Peyer's patch (tissue), 4 donors: ENCODE results near the gene SNX9. TPM values are rescaled to one million over a fixed set of nuclear protein-coding genes. Genes with fewer than 3 reads are reported as not detected.

ENCODE experiments used
- DNase-seq, 3 donors: peaks; one replicate each; pipeline ENCODE4 v3.0.0-alpha.2; 2017 to 2019
- H3K27ac ChIP-seq, 4 donors: fragments of 200-600 bp; sonication (generic); one replicate each; pipeline ENCODE4 v1.5.1; 2016 to 2019
- H3K27me3 ChIP-seq, 2 donors: fragments of 200-600 bp; sonication (generic); one replicate each; pipeline ENCODE4 v1.5.1; 2019
- H3K36me3 ChIP-seq, 3 donors: fragments of 200-600 bp; sonication (generic); one replicate each; pipeline ENCODE4 v1.5.1; 2016 to 2019
- H3K4me1 ChIP-seq, 4 donors: fragments of 200-600 bp; sonication (generic); one replicate each; pipeline ENCODE4 v1.5.1; 2016 to 2019
- H3K4me3 ChIP-seq, 4 donors: fragments of 200-600 bp; sonication (generic); 1 replicate in 3 of 4; 2 replicates in 1 of 4; pipeline ENCODE4 v1.5.1; 2016 to 2019; ENCODE audit warnings: mild to moderate bottlenecking in 1 of 4
- H3K9me3 ChIP-seq, 4 donors: fragments of 200-600 bp; sonication (generic); one replicate each; pipeline ENCODE4 v1.5.1; 2016 to 2019; ENCODE audit warnings: mild to moderate bottlenecking in 1 of 4
- POLR2A ChIP-seq, 2 donors: fragments of 450-650 bp; IDR thresholded peaks; one replicate each; pipeline ENCODE4 v1.5.1; 2017; ENCODE audit warnings: antibody characterized with exemption in 2 of 2, mild to moderate bottlenecking in 2 of 2, moderate library complexity in 2 of 2
- total RNA-seq, 4 donors: library from RNA; depleted of rRNA; stranded (reverse); fragments of >200 nt; gene quantifications; one replicate each; pipeline ENCODE4 v1.1.0, GENCODE V29; 2016
- TF ChIP-seq, protein P1 (sequence below), 6 experiments: fragments of 450-650 bp in 4 of 6; fragments of 200-600 bp in 2 of 6; sonication (generic) in 1 of 6; IDR thresholded peaks; one replicate each; pipeline ENCODE4 v1.5.1; 2017 to 2019; ENCODE audit warnings: antibody characterized with exemption in 6 of 6, mild to moderate bottlenecking in 3 of 6, moderate library complexity in 1 of 6

Gene SNX9
- total RNA-seq, 4 donors from 2014 or later, result 49.8 to 59.1 (median 52.5) TPM

DNA sequence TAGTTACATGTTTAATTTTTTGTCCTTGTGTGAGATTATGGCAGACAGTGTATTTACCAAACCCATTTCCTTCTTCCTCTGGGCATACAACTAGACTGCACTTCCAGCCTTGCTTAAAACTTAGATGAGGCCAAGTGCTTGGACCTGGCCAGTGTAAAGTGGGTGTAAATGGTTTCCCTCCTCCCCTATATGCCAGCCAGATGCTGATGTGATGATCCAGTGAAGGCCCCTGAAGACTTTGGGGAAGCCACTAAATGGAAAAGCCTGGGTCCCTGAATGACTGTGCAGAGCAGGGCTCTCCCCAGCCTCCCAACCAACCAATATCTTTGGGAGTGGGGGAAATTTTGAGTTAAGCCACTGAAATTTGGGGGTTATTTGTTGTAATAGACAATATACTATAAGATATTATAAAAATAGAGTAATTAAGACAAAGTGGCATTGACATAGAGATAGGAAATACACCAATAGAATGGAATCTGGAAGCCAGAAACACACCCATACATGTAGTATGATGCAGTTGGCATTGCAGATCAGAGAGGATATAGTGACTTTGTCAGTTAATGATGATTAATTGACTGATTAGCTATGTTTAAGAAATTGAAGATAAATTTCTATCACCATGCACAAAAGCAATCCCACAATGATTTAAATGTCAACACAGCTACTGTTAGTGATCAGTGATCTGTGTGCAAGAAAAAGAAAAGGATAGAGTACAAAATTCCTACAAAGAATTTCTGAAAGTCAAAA is 10.4 kb upstream of the SNX9 start:
- peak overlapping the region in 1 of 4 donors; percentile 50 for H3K27ac ChIP-seq
- H3K9me3 ChIP-seq, result no peaks in the 10 kb centered on the region
- peaks cover 0 to 8% (median 4%) of the 10 kb centered on the region in 4 donors for H3K4me1 ChIP-seq
- DNase-seq, result no peak
- no peaks in the 10 kb centered on the region for H3K27me3 ChIP-seq
- H3K4me3 ChIP-seq, result no peak overlapping the region
- no peak for TF ChIP-seq POLR2A (IDR thresholded peaks at IDR 0.05)
- TF ChIP-seq, protein P1, sequence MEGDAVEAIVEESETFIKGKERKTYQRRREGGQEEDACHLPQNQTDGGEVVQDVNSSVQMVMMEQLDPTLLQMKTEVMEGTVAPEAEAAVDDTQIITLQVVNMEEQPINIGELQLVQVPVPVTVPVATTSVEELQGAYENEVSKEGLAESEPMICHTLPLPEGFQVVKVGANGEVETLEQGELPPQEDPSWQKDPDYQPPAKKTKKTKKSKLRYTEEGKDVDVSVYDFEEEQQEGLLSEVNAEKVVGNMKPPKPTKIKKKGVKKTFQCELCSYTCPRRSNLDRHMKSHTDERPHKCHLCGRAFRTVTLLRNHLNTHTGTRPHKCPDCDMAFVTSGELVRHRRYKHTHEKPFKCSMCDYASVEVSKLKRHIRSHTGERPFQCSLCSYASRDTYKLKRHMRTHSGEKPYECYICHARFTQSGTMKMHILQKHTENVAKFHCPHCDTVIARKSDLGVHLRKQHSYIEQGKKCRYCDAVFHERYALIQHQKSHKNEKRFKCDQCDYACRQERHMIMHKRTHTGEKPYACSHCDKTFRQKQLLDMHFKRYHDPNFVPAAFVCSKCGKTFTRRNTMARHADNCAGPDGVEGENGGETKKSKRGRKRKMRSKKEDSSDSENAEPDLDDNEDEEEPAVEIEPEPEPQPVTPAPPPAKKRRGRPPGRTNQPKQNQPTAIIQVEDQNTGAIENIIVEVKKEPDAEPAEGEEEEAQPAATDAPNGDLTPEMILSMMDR (IDR thresholded peaks at IDR 0.05), result no peak
- H3K36me3 ChIP-seq, result no peaks in the 10 kb centered on the region

DNA sequence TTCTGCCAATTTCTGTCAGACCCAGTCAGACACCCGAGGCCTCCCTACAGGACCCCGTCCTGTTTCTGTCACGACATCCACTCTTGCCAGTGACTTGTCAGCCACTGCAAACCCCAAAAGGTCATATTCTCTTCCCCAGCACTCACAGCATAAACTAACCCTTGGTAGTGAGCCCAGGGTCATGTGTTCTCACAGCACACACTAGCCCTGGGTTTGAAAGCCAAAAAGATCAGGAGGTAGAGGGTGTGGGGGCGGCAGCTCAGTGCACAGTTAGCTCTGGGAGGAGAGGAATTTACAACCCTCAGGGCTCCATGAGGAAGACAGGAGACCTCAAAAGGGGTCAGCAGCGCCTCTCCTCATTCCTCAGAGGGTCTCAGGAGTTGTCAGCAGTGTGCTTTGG is 9.9 kb upstream of the SNX9 start:
- Histone ChIP-seq H3K36me3 (no peaks in the 10 kb centered on the region), H3K27me3 (no peaks in the 10 kb centered on the region), H3K27ac (peak overlapping the region in 3 of 4 donors; percentile 14 to 50 (median 40)), H3K4me3 (no peak overlapping the region), H3K9me3 (no peaks in the 10 kb centered on the region), H3K4me1 (peaks cover 0 to 8% (median 4%) of the 10 kb centered on the region in 4 donors)
- no peak for DNase-seq
- TF ChIP-seq, protein P1 (IDR thresholded peaks at IDR 0.05), result no peak
- no peak for TF ChIP-seq POLR2A (IDR thresholded peaks at IDR 0.05)

DNA sequence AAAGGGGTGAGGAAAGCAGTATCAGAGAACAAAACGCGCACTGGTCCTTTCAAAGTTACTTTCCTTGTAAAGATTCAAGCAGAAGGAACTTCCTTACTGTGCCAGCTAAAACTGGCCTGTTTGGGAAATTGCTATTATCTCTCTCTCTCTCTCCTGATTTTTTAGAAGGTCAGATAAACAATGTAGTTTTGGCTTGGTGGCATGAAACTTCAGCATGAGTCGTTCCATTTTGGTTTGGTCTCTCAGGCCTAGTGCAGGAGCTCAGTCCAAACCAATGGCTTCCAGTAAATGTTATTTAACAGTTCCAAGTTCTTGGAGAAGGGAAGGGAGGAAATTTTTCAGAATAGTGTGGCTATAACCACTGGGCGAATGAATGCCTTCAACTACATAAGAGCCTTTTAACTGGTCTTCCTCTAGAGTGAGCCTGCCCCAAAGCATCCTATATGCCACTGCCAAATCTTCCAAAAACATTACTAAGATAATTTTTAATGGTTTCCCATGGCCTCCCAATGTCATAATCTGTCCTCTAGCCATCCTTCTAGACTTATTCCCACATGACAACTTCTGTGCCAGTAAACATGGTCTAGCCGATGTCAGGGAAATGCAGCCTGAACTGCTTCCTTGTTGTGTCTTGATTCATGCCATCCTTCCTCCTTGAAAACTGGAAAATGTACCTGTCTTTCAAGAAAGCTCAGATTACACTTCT is 9.1 kb upstream of the SNX9 start:
- Histone ChIP-seq H3K9me3 (no peaks in the 10 kb centered on the region), H3K27me3 (no peaks in the 10 kb centered on the region), H3K4me1 (peaks cover 0 to 8% (median 4%) of the 10 kb centered on the region in 4 donors), H3K36me3 (no peaks in the 10 kb centered on the region), H3K27ac (peak overlapping the region; percentile 14 to 76 (median 36)), H3K4me3 (no peak overlapping the region)
- DNase-seq, result no peak
- TF ChIP-seq, protein P1 (IDR thresholded peaks at IDR 0.05), result no peak
- no peak for TF ChIP-seq POLR2A (IDR thresholded peaks at IDR 0.05)

DNA sequence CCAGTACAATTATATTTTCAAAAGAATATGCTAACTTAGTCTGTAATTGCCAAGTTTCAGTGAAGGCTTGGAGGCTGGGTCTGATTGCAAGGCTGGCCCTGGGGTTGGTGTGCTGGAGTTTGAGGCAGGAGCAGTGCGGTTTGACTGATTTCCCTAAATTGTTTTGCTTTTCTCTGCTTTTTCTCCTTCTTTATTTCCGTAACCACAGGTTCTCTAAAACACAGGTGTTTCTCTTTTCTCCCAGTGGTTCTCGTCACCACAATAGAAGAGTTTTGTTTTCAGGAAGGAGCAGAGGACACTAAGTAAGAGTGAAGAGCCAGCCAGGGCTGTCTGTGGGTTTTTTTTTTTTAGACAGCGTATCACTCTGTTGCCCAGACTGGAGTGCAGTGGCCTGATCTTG is 8.2 kb upstream of the SNX9 start:
- no peaks in the 10 kb centered on the region for H3K27me3 ChIP-seq
- TF ChIP-seq, protein P1 (IDR thresholded peaks at IDR 0.05), result no peak
- no peak for TF ChIP-seq POLR2A (IDR thresholded peaks at IDR 0.05)
- no peaks in the 10 kb centered on the region for H3K36me3 ChIP-seq
- DNase-seq, result peak in 1 of 3 donors; percentile 60
- peaks cover 0 to 8% (median 4%) of the 10 kb centered on the region in 4 donors for H3K4me1 ChIP-seq
- peak overlapping the region in 2 of 4 donors; percentile 21 to 76 for H3K27ac ChIP-seq
- no peak overlapping the region for H3K4me3 ChIP-seq
- no peaks in the 10 kb centered on the region for H3K9me3 ChIP-seq

DNA sequence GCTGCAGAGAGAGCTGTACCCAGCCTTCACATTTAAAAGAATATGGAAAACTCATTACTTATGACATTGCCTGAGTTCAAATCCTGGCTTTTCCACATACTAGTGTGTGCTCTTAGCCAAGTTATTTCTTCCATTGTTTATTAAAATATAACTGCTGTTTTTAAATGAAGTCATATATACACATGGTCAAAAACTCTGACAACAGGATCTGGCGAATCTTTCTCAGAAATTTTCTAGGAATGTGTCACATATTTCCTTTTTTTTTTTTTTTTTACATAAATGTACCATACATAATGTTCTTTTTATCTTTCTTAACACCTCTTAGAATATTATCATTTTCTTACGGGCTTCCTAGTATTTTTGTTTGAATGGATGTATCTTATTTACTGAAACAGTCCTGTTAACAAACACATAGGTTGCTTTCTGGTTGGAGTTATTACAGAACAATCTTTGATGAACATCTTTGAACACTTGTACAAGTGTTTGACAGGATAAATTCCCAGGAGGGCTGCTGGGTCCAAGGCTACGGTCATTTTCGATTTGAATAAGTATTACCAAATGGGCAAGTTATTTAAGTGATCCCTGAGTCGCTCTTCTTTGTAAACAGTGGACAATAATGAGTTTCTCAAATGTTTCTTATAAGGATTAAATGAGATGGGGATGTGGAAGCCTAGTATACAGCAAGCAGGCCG is 1.6 kb upstream of the SNX9 start:
- H3K27me3 ChIP-seq, result no peaks in the 10 kb centered on the region
- no peaks in the 10 kb centered on the region for H3K36me3 ChIP-seq
- no peak for DNase-seq
- TF ChIP-seq, protein P1 (IDR thresholded peaks at IDR 0.05), result no peak
- no peak for TF ChIP-seq POLR2A (IDR thresholded peaks at IDR 0.05)
- no peaks in the 10 kb centered on the region for H3K9me3 ChIP-seq
- peaks cover 0 to 14% (median 3%) of the 10 kb centered on the region in 4 donors for H3K4me1 ChIP-seq
- no peak overlapping the region for H3K27ac ChIP-seq
- no peak overlapping the region for H3K4me3 ChIP-seq
